AG08395 (cell line): ENCODE results near the gene KCNMA1.
A peak's percentile ranks its signal among the peaks of the same experiment; 100 is the strongest.

Experiments used
- DNase-seq: peaks from one replicate; pipeline ENCODE4 v3.0.0; 2012; ENCODE audit warnings: mixed read lengths, low spot score

Gene KCNMA1

DNA sequence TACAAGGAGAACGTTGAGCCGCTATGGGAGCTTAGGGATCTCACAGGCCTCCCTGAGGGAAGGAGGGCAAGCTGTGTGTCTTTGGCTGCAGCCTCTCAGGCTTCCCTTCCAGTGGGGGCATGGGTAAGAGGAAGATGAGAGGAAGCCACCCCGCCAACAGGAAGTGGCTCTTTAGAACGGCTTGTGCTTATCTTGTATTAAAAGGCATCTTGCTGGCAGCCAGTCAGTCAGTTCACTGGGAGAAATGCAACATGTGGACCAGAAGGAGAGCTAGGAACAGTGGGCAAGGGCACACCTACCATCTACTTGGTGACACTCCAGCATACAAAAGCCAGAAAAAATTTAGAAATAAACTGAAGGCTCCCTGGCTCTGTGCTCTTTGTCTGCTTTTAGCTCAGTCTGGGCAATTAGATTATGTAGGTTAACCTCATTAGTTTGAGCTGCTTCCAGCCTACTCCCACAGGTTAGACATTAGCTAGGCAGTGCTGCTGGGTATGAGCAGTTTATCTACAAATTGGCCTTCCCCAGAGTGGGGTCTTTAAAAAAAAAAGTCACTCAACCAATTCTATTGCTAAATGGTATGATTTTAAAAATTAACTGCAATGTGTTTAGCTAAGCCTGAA lies 595.9 kb downstream of the KCNMA1 start:
- no peak for DNase-seq

DNA sequence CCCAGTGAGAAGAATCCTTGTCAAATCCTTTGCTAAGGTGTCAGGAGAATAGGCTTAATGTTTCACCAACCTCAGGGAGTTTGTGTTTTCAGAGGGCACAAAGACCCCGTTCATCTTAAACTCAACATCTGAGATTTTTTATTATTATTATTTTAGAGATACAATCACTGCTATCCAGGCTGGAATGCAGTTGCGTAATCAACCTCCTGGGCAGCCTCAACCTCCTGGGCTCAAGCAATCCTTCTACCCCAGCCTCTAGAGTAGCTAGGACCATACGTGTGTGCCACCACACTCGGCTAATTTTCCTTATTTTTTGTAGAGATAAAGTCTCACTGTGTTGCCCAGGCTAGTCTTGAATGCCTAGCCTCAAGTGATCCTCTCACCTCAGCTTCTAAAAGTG lies 599.2 kb downstream of the KCNMA1 start:
- no peak for DNase-seq

DNA sequence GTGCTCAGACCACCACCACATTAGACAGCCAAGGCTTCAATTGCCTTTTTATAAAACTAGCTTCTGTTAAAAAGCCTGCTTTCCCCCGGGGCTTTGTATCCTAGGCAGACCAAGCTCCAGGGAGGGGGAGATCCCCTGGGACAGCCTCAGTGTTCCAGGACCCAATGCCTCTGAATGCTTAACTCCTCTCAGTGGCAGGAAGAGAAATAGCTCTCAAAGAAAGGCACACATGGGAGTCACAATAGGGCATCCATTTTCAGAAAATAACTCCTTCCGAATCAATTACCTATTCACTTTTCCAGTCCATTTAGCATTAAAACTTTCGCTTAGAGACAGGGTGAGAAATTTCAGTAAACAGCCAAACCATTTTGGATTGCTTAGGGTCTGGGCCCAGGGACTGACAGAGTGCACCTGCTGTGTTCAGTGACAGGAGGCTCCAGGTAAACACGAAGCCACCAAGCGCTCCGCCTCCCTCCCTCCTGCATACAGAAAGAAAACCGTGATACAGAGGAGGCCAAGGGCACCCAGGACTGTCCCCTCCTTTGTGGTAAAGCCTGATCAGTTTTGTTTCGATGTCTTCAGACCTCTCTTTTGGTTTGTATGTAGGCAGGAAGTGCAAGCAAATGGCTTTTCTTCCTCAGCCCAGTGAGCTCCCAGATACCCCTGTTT lies 599.7 kb downstream of the KCNMA1 start:
- DNase-seq = no peak

DNA sequence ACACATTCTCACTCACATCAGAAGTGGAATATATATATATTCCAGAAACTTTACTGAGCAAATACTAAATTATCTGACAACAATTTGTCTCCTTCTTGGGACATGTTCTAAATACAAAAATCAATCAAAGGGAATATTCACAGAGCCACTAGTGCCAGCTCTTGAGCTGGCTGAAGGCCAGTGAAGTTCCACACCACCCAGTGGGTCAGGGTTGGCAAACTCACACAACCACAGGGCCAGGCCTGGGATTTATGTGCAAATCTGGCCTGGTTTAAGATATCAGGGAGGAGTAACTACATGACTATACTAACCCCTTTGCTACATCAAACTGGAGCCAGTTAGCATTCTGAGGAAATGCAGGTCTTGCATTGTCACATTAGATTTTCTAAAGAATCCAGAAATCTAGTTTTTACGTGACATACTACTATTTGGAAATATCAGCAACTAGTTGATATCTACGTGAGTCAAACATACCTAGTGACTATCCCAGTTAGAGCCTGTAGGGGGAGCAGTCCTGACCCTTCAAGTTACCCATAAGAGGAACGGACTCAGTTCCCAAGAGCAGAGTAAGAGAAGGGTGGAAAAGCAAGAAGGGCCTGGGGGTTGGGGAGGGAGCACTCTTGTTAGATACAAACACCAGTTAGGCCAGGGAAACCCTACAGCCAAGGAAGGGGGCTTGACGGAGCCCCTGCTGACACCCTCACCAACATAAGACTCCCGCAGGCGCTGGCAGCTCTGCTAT lies 600.4 kb downstream of the KCNMA1 start:
- no peak for DNase-seq

DNA sequence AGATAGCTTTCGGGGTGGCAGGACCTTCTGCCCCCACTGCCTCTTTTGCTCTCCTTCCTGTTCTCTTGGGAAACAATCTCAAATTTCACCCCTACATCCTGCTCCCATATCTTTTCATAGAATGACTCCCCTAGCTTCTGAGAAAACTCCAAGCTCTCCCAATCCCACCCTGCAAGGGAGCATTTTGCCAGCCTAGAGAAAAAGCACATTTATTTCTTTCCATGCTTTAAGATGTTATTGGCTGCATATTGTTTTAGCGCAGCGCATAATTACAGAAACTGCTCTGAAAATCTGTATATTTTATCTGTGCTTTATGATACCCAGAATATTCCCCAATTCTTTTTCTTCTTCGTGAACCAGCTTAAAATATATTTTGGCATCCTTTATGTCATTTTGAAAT lies 601.3 kb downstream of the KCNMA1 start:
- DNase-seq = no peak

DNA sequence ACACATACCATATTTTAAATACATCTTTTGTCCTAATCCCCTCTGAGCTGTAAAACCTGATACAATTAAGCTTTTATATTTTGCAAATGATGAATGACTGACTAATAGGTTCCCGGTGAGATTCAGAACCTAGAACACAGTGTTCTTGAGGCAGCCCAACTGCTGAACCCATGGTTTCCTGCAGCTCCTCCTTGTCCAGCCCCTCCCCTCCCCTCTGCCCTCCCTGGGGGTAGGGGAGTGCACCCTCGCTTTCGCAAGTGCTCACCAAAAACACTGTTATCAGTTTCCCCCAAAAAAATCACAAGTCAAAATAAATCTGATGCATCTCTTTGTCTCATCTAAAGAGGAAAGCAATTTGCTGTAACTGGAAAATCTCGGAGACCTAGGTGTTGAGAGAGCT lies 602.8 kb downstream of the KCNMA1 start:
- DNase-seq = no peak

DNA sequence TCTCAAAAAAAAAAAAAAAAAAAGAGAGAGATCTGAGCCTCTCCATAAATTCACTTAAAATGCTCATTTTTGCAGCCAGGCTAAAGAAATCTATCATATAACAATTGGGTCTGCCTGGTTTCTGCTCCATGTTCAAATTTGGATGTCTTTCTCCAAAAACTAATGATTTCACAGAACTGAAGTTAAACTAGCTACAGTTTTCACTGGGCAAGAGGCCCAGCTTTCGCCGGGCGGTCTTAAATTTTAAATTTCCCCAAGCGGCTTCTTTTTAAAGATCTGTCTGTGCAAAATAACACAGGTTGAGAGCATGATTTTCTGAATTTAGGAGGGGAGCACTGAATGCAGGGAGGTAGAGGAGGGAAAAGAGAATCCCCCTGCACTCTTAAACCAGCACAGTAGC lies 603.4 kb downstream of the KCNMA1 start:
- no peak for DNase-seq

DNA sequence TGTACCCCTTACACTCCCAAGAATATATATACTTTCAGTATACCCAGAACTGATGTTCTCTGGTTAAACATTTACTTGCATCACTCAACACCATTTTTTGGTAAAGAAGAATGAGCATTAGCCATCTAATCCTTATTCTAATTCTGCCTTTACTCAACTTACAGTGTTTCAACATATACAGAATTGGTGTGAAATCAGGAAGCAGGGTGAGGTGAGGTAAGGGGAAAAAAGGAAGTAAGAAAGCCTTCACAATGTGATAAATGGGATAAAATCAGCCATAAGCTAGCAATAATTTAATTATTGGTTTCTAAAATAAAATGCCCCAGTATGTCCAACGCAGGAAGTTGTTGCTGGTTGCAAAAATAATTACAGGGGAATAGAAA lies 605.4 kb downstream of the KCNMA1 start:
- DNase-seq = no peak

DNA sequence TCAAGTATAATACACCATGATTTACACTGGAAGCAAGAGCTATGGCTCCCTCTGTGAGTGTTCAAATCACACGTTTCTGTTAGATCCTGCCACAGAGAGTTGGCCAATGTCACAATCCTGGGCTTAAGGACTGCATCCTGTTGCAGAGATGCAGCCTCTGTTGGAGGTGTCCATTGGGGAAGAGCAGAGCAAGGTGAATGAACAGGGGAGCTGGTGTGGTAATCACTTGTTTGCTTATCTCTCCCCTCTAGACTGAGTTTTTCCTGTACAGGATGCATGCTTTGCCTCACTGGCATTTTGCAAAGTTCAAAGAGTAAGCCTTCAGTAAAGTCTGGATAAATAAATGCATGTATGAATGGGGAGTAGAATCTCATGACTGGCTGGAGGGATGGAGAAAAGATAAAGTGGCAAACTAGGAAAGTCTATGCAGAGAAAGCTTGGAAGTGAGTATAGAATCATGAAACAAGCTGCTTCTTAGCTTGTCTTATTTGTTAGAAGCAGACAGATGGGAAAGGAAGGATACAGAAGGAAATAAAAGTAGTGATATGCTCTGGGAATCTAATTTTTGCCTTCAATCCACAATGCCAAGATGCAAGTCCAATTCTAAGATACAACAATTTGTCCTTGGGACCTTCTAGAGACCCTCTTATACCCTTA lies 605.9 kb downstream of the KCNMA1 start:
- no peak for DNase-seq

DNA sequence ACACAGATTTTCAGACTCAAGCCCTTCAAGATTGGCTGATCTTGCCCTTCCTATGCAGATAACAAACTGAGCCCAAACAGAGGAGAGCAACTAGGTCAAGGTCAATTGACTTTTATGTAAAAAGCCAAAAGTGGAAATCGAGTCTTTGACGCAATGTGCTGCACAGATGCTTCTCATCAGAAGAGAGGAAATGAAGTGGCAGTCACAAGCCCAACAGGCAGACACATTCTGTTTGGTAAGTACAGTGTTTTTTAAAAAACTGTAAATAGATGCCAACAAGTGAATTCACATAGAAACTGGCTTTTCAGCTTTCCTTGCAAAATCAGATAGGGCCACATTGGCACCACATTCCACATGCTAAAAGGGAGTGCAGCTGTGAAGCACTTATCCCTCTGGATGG lies 606.6 kb downstream of the KCNMA1 start:
- peak; percentile 13 for DNase-seq

DNA sequence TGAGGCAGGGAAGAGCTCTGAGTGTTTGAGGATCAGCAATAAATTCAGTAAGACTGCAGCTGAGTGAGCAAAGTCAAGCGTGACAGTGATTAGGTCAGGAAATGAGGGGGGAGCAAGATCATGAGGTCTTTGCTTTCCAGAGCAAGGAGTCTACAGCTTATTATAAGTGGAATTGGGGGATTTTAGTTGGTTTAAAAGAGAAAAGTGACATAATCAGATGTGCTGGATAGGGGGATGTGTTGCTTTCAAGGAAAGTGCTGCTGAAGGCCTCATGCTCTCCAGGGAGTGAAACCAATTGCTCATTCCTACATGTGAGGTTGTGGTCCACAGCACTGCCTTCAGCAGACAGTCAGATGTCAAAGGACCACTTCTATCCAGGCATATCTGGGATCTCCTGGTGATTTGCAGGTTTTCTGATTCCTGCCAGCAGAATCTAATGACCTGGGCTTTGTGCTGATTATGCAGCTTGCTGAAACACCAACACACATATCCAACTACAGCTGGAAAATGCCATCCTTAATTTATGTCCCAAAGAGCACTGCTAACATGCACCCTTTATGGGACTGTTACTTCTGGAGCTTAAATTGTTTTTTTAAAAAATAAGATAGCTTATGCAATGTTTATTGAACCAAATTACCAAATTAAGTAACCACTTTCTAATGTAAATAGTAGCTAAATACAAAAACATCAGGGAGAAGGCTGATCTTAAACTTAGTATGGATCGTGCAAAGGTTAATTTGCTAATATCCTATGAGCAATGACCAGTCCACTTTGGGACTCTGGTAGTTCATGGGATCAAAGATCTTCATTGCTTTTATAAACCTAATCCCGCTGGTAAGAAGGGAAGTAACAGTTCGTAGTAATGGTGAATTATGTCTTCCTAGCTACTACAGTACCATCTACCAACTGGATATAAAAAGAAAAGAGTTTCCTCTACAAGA lies 607.6 kb downstream of the KCNMA1 start:
- DNase-seq = no peak

DNA sequence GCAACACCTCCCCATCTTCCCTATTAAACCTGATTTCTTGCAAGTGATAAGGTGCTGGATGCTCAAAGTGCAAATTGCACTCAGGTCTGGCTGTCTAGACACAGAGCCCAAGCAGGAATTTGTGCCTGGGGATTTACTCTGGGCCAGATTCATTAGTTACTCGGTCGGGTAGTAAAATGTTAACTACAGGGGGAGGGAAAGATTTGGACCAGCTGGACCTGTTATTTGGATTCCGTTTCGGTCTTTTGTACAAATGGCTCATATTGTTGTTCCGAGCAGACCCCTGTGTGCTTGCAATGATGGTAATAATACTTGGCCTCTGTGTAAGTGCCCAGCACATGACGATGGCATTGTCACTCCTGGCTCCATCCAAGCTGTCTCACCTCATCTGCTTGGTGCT lies 609.6 kb downstream of the KCNMA1 start:
- no peak for DNase-seq

DNA sequence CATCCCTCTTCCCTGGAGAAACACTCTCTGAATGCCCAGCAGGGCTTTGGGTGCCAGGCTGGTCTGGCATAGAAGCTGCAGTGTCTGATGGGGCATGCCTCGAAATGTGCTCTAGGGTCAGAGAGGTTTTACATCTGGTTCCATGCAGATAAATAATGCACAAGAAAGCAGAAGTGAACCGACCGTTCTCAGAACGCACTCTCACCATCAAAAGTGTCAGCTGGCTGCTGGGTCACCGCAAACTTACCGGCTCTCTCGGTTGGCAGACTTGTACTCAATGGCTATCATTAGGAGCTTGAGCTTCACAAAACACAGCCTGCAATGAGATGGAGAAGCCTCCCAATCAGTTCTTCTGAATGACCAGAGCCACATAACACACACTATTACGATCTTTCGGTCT lies 610.0 kb downstream of the KCNMA1 start:
- DNase-seq = no peak

DNA sequence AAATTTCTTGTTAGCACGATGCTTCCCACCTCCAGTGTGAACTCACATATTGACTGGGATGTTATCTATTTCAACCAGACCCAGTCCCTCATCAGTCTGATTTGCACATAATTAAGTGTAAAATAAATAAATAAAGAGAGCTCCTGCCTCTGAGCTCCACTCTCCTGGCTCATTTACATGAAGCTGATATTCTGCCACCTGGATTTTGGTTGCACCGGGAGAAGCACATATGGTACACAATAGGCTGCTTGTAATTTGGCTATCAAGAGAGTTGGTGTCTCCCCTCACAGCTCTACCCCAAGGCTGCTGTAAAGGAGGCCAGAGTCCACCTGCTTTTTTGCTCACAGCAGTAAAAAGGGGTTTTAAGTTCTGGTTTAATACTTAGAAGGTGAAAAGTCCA lies 610.5 kb downstream of the KCNMA1 start:
- DNase-seq = no peak

DNA sequence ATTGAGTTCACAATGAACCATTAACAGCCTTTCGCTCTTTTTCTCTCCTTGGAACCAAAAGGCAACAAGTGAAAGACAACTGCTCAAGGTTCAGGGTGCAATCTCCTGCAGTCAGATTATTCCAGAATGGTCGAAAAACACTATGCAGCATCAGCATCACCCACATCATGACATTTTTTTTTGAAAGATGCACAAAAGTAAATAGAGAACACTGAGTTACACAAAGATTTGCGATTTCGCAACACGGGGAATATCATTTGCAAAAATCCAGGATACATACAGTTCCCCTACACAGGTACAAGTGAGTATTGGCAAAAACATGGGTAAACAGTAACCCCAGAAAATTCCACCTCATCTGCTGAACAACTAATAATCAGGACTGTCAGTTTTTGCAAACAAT lies 611.5 kb downstream of the KCNMA1 start:
- DNase-seq = no peak

DNA sequence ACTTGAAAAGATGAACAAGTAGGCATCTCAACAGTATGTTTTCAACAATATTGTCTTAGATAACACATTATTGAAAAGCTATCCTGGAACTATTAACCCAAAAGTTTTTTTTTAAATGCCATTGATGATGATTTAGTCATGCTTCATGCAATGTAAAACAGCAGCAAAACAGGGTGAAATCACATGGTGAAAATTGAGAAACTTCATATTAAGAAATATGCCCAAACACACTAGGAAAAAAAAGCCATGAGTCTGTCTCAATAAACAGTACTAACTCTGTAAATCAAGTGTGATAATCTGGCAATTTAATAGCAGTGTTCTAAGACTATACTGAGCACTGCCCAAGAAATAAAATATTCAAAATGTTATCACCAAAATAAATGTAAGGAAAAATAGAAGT lies 613.1 kb downstream of the KCNMA1 start:
- DNase-seq = no peak

DNA sequence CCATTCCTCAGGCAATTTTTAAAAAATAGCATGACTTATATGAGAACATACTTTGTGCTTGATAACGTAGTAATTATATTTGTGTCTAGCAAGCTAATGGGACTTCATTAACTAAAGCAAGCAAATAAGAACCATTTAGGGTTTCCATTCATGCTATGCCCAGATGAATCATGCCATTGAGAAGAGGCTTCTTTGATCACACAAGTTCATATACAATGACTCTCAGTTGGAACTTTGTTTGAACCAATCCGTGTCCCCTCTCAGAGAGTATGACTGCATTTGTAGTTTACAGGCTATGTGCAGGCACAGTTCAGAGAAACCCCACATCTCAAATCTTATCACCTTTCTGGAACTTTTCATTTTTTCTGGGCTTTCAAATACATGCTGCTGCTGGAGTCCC lies 614.2 kb downstream of the KCNMA1 start:
- no peak for DNase-seq

DNA sequence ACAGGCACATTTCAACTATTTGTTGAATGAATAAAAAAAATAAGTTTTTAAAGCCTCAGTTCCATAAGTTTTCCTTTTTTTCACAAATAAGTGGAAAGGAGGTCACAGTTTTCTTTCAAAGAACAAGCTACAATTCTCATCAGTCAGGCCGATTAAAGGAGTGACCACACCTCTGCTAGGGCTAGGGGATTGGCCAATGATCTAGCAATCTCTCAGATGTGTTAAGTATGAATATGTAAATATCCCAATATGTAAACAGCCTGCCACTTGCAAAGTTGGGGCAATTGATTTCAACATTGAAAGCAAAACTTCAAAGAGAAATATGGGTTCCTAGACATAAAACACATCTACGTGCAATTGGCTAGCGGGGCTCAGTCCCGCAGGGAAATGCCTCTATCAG lies 614.9 kb downstream of the KCNMA1 start:
- DNase-seq = no peak

DNA sequence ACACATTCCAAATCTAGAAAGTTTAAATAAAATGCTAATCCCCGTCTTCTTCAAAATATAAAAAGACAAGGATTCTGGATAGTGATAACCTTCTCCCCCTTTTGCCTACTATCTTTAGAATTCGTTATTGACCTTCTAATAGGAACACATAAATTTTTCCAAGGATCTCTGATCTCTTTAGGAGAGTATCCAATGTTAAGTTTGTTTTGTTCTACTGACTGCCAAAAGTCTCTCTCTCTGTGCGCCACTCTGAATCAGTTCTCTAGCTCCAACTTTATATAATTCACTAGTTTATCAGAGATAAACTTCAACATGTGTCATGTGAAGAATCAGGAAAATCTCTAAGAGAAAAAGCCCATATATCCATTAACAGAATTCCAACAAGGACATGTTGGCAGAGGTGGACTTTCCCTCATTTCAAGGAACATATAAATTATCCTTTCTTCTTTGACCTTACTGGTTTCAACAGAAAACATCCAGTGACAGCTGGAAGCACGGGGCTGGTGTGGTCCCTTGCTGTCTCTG lies 615.6 kb downstream of the KCNMA1 start:
- no peak for DNase-seq

DNA sequence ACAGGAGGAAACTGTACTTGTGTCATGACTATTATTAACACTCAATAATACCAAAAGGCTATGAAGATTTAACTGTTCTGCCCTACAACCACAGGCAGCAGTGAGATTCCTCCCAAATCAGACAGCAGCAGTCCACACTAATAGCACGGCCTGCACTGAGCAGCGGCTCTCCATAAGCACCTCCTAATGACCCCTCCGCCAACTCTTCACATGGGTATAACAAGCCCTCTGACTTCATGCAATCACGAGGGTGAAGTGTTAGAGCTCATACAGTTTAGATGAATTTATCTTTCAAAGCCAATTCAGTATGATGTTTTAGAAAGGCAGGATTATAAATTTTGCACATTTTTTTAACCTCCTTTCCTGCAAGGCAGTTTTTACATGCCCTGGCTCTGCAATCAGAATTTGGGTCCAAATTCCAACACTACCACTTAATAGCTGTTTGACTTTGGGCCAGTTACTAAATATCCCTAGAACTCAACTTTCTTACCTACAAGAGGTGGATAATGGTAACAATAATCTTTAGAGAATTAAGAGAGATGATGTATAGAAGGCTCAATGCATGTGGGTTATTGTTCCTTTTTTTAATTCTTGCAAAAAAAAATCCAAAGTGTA lies 617.1 kb downstream of the KCNMA1 start:
- no peak for DNase-seq

DNA sequence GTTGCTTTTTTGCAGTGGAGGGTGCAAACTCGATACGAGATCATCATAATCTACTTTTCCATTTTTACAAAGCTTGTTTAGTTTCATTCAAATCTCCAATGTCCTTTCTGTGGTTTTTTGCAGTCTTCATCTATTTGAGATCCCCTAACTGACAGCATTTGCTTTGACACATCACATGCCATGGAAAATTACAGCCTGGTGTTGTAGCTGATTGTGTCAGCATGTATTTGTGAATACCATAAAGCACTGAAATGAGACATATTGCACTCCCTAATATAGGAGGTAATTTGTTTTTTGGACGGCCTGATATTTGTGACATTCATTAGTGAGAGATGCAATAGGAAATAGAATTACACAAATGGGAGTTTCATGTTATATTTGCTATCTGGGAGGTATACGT lies 620.8 kb downstream of the KCNMA1 start:
- no peak for DNase-seq
